GM21825 (cell line): ENCODE results near the gene TGFBRAP1.

Source experiments
- ATAC-seq: cut with Tn5 transposase; IDR thresholded peaks from one replicate; pipeline ENCODE4 v1.9.1; 2021; ENCODE audit warnings: mild to moderate bottlenecking, moderate library complexity; ENCODE audit not compliant: unreplicated experiment

Gene TGFBRAP1

GRCh38 chr2:105242286-105242993, 87.1 kb downstream of the TGFBRAP1 start:
- ATAC-seq, result no peak

GRCh38 chr2:105241443-105241842, 88.1 kb downstream of the TGFBRAP1 start, which contains the start of gene GPR45:
Gene GPR45, plus strand, starts transcription at chr2:105241743. Its CDS starts 116 bp downstream, at chr2:105241859.
- no peak for ATAC-seq

GRCh38 chr2:105239924-105240323, 89.6 kb downstream of the TGFBRAP1 start:
- ATAC-seq, result no peak

- ATAC-seq, result no peak
These were observed 90.8 kb downstream of the TGFBRAP1 start for GRCh38 chr2:105238664-105239240.

- ATAC-seq, result no peak
These were observed 92.3 kb downstream of the TGFBRAP1 start for GRCh38 chr2:105237045-105237765.

GRCh38 chr2:105236060-105236424, 93.5 kb downstream of the TGFBRAP1 start:
- ATAC-seq, result no peak

- ATAC-seq, result peak; percentile 58
These were observed 94.0 kb downstream of the TGFBRAP1 start for GRCh38 chr2:105235388-105236059.

- no peak for ATAC-seq
These were observed 98.3 kb downstream of the TGFBRAP1 start for GRCh38 chr2:105231232-105231619.

- no peak for ATAC-seq
These were observed 105.1 kb downstream of the TGFBRAP1 start for GRCh38 chr2:105224444-105224843.

GRCh38 chr2:105220604-105221003, 108.9 kb downstream of the TGFBRAP1 start:
- ATAC-seq, result no peak

- no peak for ATAC-seq
These were observed 113.8 kb downstream of the TGFBRAP1 start for GRCh38 chr2:105215586-105216192.
